A673 (cell line): ENCODE results near the gene SAMHD1.

Experiments
- EZH2 ChIP-seq: fragments of 200-600 bp; sonication (generic); IDR thresholded peaks from 2 replicates; pipeline ENCODE4 v1.6.1; 2017; ENCODE audit warnings: borderline replicate concordance, low read depth, mild to moderate bottlenecking, mixed read lengths, antibody characterized with exemption, low read length; ENCODE audit not compliant: poor library complexity, severe bottlenecking
- TF ChIP-seq, protein P1 (sequence below): fragments of 300-800, 200-600 bp; sonication (generic); conservative IDR thresholded peaks from 2 replicates; pipeline ENCODE4 v1.5.1; 2017; ENCODE audit warnings: low read depth, mild to moderate bottlenecking, antibody characterized with exemption, low read length, moderate library complexity, mixed read lengths

DNA sequence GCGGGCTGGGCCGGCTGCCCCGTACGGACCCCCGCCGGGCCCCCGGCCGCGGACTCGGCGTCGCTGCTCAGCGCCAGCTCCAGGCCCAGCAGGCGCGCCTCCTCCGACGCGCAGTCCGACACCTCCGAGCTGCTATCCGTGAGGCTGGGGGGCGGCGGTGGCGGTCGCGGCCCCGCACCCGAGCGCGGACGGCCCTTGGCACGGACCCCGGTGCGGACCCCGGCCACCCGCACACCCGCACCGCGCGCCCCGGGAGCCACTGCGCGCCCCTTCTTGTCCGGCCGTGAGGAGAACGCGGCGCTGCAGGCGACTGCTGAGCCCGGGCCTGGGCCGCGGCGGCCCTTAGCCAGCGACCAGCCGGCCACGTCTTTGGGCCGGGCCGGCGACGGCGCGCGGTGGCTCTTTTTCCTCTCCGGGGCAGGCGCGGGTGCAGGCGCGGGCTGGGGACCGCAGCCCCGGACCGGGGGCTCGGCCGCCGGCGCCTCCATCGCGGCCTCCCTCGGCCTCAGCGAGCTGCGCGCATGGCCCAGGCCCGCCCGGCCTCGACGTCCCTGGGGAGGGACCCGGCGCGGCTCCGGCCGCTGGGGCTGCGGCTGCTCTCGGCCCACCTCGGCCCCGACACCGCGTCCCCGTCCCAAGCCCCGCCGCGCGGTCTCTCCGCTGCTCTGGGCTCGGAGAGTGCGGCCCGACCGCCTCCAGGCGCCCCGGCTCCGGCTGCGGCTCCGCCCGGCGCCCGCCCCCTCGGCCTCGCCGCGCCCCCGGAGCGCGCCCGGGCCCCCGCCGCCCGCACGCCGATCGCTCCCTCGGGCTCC is 88.4 kb downstream of the SAMHD1 start:
- TF ChIP-seq, protein P1, sequence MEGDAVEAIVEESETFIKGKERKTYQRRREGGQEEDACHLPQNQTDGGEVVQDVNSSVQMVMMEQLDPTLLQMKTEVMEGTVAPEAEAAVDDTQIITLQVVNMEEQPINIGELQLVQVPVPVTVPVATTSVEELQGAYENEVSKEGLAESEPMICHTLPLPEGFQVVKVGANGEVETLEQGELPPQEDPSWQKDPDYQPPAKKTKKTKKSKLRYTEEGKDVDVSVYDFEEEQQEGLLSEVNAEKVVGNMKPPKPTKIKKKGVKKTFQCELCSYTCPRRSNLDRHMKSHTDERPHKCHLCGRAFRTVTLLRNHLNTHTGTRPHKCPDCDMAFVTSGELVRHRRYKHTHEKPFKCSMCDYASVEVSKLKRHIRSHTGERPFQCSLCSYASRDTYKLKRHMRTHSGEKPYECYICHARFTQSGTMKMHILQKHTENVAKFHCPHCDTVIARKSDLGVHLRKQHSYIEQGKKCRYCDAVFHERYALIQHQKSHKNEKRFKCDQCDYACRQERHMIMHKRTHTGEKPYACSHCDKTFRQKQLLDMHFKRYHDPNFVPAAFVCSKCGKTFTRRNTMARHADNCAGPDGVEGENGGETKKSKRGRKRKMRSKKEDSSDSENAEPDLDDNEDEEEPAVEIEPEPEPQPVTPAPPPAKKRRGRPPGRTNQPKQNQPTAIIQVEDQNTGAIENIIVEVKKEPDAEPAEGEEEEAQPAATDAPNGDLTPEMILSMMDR: no peak
- no peak for TF ChIP-seq EZH2
